ENCODE measurements around the gene UCP2.
A peak's percentile ranks its signal among the peaks of the same experiment; 100 is the strongest.

Gene UCP2, protein sequence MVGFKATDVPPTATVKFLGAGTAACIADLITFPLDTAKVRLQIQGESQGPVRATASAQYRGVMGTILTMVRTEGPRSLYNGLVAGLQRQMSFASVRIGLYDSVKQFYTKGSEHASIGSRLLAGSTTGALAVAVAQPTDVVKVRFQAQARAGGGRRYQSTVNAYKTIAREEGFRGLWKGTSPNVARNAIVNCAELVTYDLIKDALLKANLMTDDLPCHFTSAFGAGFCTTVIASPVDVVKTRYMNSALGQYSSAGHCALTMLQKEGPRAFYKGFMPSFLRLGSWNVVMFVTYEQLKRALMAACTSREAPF

DNA sequence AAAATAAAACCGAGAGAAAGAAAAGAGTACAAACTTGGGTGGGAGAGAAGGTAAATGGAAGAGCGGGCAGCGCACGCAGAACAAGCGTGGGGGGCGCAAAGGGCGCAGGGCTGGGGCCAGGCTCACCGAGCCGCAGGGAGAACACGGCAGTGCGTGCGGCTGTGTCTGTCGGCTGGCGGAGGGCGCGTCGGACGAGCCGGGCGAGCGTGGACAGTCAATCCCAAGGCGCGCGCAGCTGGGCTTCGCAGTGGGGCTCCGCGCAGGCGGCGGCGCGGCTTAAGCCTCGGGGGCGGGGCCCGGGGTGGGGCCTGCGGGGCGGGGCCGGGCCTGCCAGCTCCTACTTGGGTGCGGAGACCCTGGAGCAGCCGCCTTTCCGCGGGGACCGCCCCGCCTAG, at the start of gene UCP2:
TSS of gene UCP2 (minus strand) at position 249 of the 395 bp plus-strand sequence. CDS start 4,465 bp downstream, outside the sequence.
- peak; percentile 90 for DNase-seq

DNA sequence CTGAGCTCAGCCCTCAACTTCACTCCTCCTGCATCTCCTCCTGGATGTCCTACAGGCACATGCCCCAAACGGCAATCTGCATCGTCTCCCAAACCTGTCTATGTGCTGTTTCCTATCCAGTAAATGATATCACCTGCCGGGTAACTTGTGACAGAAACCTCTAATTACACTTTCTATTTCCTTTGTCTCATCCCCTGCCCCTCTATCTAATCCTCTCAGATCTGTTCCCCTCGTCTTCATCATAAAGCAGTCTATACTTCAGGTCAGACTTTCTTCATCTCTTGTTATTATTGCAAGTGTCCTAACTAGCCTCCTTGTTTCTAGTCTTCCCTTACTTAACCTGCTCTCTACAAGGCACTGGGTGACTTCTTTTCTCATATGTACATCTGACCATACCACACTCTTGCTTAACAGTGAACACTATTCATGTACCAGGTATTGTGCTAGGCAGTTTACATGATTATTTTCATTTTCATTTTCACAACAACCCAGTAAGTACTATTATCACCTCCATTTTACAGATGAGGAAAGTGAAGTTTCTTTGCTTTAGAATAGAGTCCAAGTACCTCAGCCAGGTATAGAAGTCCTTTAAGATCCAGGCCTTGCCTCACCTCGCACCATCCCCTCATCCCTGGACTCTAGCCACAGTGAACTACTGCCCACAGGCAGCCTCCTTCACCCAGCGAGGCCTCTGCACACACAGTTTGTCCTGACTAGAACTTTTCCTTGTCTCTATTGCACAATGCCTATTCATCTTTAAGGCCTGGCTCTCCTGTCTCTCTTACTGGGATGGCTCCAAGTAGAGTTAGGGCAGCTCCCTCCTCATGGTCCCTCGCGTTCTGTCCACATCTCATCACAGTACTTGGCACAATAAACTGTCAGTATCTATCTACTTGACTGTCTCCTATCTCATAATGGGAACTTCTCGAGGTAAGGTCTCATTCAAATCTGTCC, 48.4 kb upstream of the UCP2 start:
- DNase-seq, result no peak

GRCh38 chr11:74025467-74026166, 43.0 kb upstream of the UCP2 start:
- no peak for DNase-seq

GRCh38 chr11:74024261-74025029, 41.8 kb upstream of the UCP2 start:
- no peak for DNase-seq

DNA sequence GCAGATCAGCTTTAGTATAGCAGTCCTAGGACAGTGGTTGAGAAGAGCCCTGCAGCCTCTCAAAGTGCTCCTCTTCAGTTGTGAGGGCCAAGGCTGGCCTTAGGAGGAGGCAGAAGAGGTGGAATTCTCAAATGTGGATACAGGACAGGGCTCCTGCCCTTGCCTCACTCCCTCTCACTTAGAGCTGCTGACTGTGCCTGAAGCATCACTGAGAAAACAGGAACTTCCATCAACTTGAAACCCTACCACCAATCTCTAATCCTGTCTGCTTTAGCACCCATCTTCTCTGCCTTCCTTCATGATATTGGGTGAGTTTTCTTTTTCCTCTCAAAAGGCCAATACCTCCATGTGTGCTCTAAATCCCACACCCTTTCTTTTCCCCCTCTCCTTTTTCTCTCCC, 40.6 kb upstream of the UCP2 start:
- DNase-seq, result no peak

GRCh38 chr11:74022546-74022945, 39.9 kb upstream of the UCP2 start:
- DNase-seq, result no peak

DNA sequence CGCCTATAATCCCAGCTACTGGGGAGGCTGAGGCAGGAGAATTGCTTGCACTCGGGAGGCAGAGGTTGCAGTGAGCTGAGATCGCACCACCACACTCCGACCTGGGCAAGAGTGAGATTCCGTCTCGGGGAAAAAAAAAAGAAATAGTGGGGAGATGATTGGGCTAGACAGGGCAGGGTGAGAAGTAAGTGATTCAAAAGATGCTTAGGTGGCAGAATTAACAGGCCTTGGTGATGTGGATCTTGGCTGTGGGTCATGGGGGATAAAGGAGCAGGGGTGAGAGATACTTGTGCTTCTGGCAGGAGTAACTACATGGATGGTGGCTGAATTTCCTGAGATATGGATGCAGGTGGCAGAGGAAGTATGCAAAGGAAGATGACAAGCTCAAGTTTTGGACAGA, 39.4 kb upstream of the UCP2 start:
- no peak for DNase-seq

GRCh38 chr11:74020539-74020938, 37.9 kb upstream of the UCP2 start:
- DNase-seq, result no peak

- peak; percentile 39 for DNase-seq
These were observed 37.2 kb upstream of the UCP2 start for GRCh38 chr11:74019860-74020259.

- no peak for DNase-seq
These were observed 36.6 kb upstream of the UCP2 start for GRCh38 chr11:74019104-74019738.

DNA sequence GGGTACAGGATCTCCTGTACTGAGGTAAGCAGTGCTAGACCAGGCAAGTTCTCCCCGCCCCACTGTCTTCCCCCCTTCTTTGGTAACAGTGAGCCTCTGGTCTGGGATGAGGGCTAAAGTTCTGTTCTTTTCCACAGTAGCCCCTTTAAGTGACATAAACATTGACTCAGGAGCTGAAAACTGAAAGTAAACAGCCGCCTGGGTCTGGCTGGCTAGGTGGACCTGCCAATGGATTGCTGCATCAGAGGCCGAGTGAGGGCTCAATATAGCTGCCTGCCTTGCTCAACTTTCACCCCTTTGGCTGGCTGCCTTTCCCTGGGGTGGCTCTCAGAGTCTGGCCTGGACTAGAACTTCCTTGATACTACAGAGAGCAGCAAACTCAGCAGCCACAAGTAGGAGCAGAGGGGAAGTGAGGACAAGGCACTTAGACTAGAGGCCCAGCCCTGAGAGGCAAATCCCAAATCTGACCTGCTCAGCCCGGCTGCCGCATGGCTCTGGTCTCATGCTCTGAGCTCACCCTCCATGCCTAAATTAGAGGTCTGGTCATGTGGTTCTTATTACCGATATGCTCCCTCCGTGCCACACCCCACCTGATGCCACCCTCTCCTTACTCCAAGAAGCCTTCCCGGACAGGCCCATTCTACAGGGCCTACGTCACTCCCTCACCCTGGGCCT, 35.8 kb upstream of the UCP2 start:
- no peak for DNase-seq

GRCh38 chr11:74017631-74018030, 35.0 kb upstream of the UCP2 start:
- DNase-seq, result no peak

- no peak for DNase-seq
These were observed 33.5 kb upstream of the UCP2 start for GRCh38 chr11:74015919-74016684.

- DNase-seq, result no peak
These were observed 32.2 kb upstream of the UCP2 start for GRCh38 chr11:74014880-74015279.

DNA sequence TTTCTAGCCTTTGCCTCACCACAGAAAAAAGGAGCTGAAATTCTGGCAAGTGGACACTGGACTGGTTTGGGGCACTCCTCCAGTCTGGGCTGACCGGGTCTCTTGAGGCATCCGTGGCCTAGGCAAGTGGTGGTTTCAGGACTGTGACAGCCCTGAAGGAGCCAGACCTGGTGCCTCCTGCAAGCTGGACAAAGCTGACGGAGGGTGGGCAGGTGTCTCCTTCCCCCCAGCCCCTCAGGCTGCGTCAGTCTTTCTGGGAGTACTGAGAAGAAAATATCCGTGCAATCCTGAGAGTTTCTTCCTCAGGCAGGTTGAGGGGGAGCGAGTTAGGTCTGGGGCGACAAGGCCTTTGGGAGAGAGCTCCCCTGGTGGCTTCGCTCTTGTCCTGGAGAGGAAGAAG, 30.5 kb upstream of the UCP2 start:
- DNase-seq, result no peak

DNA sequence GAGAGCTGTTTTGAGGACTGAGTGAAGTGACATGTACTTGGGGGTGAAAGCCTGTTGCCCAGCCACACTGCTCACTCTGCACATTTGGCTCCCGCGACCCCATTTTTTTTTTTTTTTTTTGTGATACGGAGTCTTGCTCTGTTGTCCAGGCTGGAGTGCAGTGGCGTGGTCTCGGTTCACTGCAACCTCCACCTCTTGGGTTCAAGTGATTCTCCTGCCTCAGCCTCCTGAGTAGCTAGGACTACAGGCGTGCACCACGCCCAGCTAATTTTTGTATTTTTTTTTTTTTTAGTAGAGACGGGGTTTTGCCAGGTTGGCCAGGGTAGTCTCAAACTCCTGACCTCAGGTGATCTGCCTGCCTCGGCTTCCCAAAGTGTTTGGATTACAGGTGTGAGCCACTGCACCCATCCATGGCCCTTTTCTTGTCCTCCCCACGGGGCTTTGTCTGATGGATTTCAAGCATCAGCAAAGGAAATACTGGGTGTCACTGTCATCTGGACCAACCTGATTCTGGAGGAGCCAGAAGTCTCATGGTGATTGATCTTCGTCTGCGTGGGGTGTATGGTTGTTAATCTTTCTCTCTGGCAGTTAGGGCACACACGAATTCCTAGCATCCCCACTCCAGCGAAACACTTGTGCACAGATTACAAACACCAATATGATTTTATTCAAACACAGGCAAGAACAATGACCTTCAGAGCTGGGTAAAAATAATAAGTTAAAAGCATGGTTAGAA, 29.6 kb upstream of the UCP2 start:
- no peak for DNase-seq

- peak; percentile 75 for DNase-seq
These were observed 28.9 kb upstream of the UCP2 start for GRCh38 chr11:74011360-74012073.

- DNase-seq, result peak; percentile 21
These were observed 28.0 kb upstream of the UCP2 start for GRCh38 chr11:74010306-74011300.

Measured in CD4-positive, alpha-beta T cell treated with Interleukin-12 subunit alpha and Interleukin-12 subunit beta, for 1 hour (primary cell).